Activated CD8-positive, alpha-beta memory T cell treated with anti-CD3 and anti-CD28 coated beads, Interleukin-2, amount 10 ng/mL, durations not matched to agents 7 days and 5 days (primary cell): Measurements from ENCODE around the gene STEAP1B. TPM values are rescaled to one million over a fixed set of nuclear protein-coding genes. Genes with fewer than 3 reads are reported as not detected.
A peak's percentile ranks its signal among the peaks of the same experiment; 100 is the strongest.

Experiments
- ATAC-seq: fragments of 150-1000 bp; cut with Tn5 transposase; one replicate; pipeline ENCODE4 v1.10.0; 2021; ENCODE audit warnings: moderate library complexity
- CTCF ChIA-PET: fragments of 350-600 bp; sonication (Branson Sonifier 250); formaldehyde crosslinking; loops from one replicate; lab custom pipeline; 2021; ENCODE audit warnings: antibody characterized with exemption; lab: Charles Lee
- DNase-seq: peaks from one replicate; pipeline ENCODE4 v3.0.0-alpha.2; 2020
- H3K27ac Mint-ChIP-seq: one replicate; pipeline ENCODE4 v1.8.0; 2021; ENCODE audit warnings: mild to moderate bottlenecking, mixed read lengths
- H3K27me3 Mint-ChIP-seq: one replicate; pipeline ENCODE4 v1.8.0; 2021; ENCODE audit warnings: mixed read lengths
- H3K36me3 Mint-ChIP-seq: one replicate; pipeline ENCODE4 v1.8.0; 2021; ENCODE audit warnings: mild to moderate bottlenecking, mixed read lengths
- H3K4me1 Mint-ChIP-seq: one replicate; pipeline ENCODE4 v1.8.0; 2021; ENCODE audit warnings: mixed read lengths
- H3K4me3 Mint-ChIP-seq: one replicate; pipeline ENCODE4 v1.8.0; 2021; ENCODE audit warnings: mild to moderate bottlenecking, moderate library complexity, mixed read lengths
- H3K9me3 Mint-ChIP-seq: one replicate; pipeline ENCODE4 v1.8.0; 2022; ENCODE audit warnings: low read depth, mixed read lengths
- total RNA-seq, 2 experiments: library from RNA; stranded (reverse); gene quantifications; one replicate each; pipeline ENCODE4 v1.2.3, GENCODE V29; 2021

The STEAP1B gene
- total RNA-seq, 2 experiments from 2014 or later = 0.37 TPM; not detected in 1

- Mint-ChIP-seq H3K27me3 (peaks cover 27% of the 10 kb centered on the region), H3K9me3 (no peaks in the 10 kb centered on the region), H3K4me3 (no peak overlapping the region), H3K27ac (no peak overlapping the region), H3K36me3 (no peaks in the 10 kb centered on the region), H3K4me1 (no peaks in the 10 kb centered on the region)
- CTCF ChIA-PET = no interaction called here
- ATAC-seq = no peak
- DNase-seq = no peak
Observed at GRCh38 chr7:22411977-22412693, 87.9 kb downstream of the STEAP1B start.

GRCh38 chr7:22406715-22407114 lies 93.3 kb downstream of the STEAP1B start:
- peaks cover 11% of the 10 kb centered on the region for H3K27me3 Mint-ChIP-seq
- CTCF ChIA-PET = no interaction called here
- peaks cover 18% of the 10 kb centered on the region for H3K4me1 Mint-ChIP-seq
- no peaks in the 10 kb centered on the region for H3K9me3 Mint-ChIP-seq
- no peak overlapping the region for H3K4me3 Mint-ChIP-seq
- peaks cover 3% of the 10 kb centered on the region for H3K36me3 Mint-ChIP-seq
- ATAC-seq (no peak), DNase-seq (no peak)
- H3K27ac Mint-ChIP-seq = no peak overlapping the region

- H3K27ac Mint-ChIP-seq = no peak overlapping the region
- peaks cover 22% of the 10 kb centered on the region for H3K4me1 Mint-ChIP-seq
- peaks cover 9% of the 10 kb centered on the region for H3K27me3 Mint-ChIP-seq
- ATAC-seq = no peak
- no peaks in the 10 kb centered on the region for H3K9me3 Mint-ChIP-seq
- DNase-seq = no peak
- peaks cover 3% of the 10 kb centered on the region for H3K36me3 Mint-ChIP-seq
- CTCF ChIA-PET = interaction anchor here (0.7 kb wide), 1 partner anchor 295 kb away, joined by 3 read pairs; no protein-coding TSS in a partner anchor
- no peak overlapping the region for H3K4me3 Mint-ChIP-seq
Observed at GRCh38 chr7:22404421-22405023, 95.5 kb downstream of the STEAP1B start.

- H3K4me1 Mint-ChIP-seq = peaks cover 22% of the 10 kb centered on the region
- no peak for DNase-seq
- no peak overlapping the region for H3K27ac Mint-ChIP-seq
- H3K27me3 Mint-ChIP-seq = peaks cover 5% of the 10 kb centered on the region
- no peak for ATAC-seq
- no peak overlapping the region for H3K4me3 Mint-ChIP-seq
- H3K9me3 Mint-ChIP-seq = no peaks in the 10 kb centered on the region
- CTCF ChIA-PET = no interaction called here
- peaks cover 3% of the 10 kb centered on the region for H3K36me3 Mint-ChIP-seq
Observed at GRCh38 chr7:22403344-22403743, 96.6 kb downstream of the STEAP1B start.

GRCh38 chr7:22402250-22402649 lies 97.7 kb downstream of the STEAP1B start:
- DNase-seq (peak; percentile 59), ATAC-seq (peak; percentile 92)
- Mint-ChIP-seq H3K9me3 (no peaks in the 10 kb centered on the region), H3K27ac (peak overlapping the region; percentile 51), H3K4me3 (no peak overlapping the region), H3K27me3 (no peaks in the 10 kb centered on the region), H3K36me3 (peaks cover 3% of the 10 kb centered on the region), H3K4me1 (peaks cover 22% of the 10 kb centered on the region)
- CTCF ChIA-PET = interaction anchor here (0.8 to 1.8 kb wide), 3 partner anchors 8 to 320 kb away, joined by 3 to 4 read pairs (median 3); no protein-coding TSS in a partner anchor

- peaks cover 5% of the 10 kb centered on the region for H3K27me3 Mint-ChIP-seq
- H3K4me1 Mint-ChIP-seq = peaks cover 22% of the 10 kb centered on the region
- CTCF ChIA-PET = interaction anchor here (1.2 to 1.8 kb wide), 3 partner anchors 9 to 318 kb away, joined by 3 to 4 read pairs (median 3); no protein-coding TSS in a partner anchor
- H3K27ac Mint-ChIP-seq = no peak overlapping the region
- H3K36me3 Mint-ChIP-seq = peaks cover 3% of the 10 kb centered on the region
- DNase-seq (no peak), ATAC-seq (no peak)
- H3K9me3 Mint-ChIP-seq = no peaks in the 10 kb centered on the region
- H3K4me3 Mint-ChIP-seq = no peak overlapping the region
Observed at GRCh38 chr7:22400936-22401553, 98.9 kb downstream of the STEAP1B start.

GRCh38 chr7:22400150-22400814 lies 99.7 kb downstream of the STEAP1B start:
- Mint-ChIP-seq H3K36me3 (peaks cover 3% of the 10 kb centered on the region), H3K27me3 (peaks cover 5% of the 10 kb centered on the region), H3K9me3 (no peaks in the 10 kb centered on the region), H3K4me3 (no peak overlapping the region), H3K4me1 (peaks cover 22% of the 10 kb centered on the region), H3K27ac (no peak overlapping the region)
- DNase-seq (no peak), ATAC-seq (no peak)
- CTCF ChIA-PET = interaction anchor here (1.3 kb wide), 1 partner anchor 290 kb away, joined by 3 read pairs; no protein-coding TSS in a partner anchor

- ATAC-seq (no peak), DNase-seq (no peak)
- peaks cover 5% of the 10 kb centered on the region for H3K27me3 Mint-ChIP-seq
- no peak overlapping the region for H3K4me3 Mint-ChIP-seq
- CTCF ChIA-PET = interaction anchor here (1.2 kb wide), 1 partner anchor 290 kb away, joined by 5 read pairs; no protein-coding TSS in a partner anchor
- no peak overlapping the region for H3K27ac Mint-ChIP-seq
- peaks cover 22% of the 10 kb centered on the region for H3K4me1 Mint-ChIP-seq
- H3K36me3 Mint-ChIP-seq = peaks cover 3% of the 10 kb centered on the region
- H3K9me3 Mint-ChIP-seq = no peaks in the 10 kb centered on the region
Observed at GRCh38 chr7:22399546-22399945, 100.4 kb downstream of the STEAP1B start.

- H3K9me3 Mint-ChIP-seq = no peaks in the 10 kb centered on the region
- CTCF ChIA-PET = interaction anchor here (1.2 kb wide), 1 partner anchor 289 kb away, joined by 5 read pairs; no protein-coding TSS in a partner anchor
- peaks cover 22% of the 10 kb centered on the region for H3K4me1 Mint-ChIP-seq
- H3K27ac Mint-ChIP-seq = no peak overlapping the region
- H3K27me3 Mint-ChIP-seq = peaks cover 5% of the 10 kb centered on the region
- H3K4me3 Mint-ChIP-seq = no peak overlapping the region
- H3K36me3 Mint-ChIP-seq = peaks cover 3% of the 10 kb centered on the region
- DNase-seq (no peak), ATAC-seq (no peak)
Observed at GRCh38 chr7:22399091-22399490, 100.9 kb downstream of the STEAP1B start.

- Mint-ChIP-seq H3K9me3 (no peaks in the 10 kb centered on the region), H3K27ac (no peak overlapping the region), H3K36me3 (peaks cover 3% of the 10 kb centered on the region), H3K4me1 (peaks cover 15% of the 10 kb centered on the region), H3K27me3 (peaks cover 8% of the 10 kb centered on the region), H3K4me3 (no peak overlapping the region)
- DNase-seq = no peak
- ATAC-seq = no peak
- CTCF ChIA-PET = no interaction called here
Observed at GRCh38 chr7:22397981-22398380, 102.0 kb downstream of the STEAP1B start.

GRCh38 chr7:22395222-22395621 lies 104.8 kb downstream of the STEAP1B start:
- CTCF ChIA-PET = no interaction called here

GRCh38 chr7:22394739-22395138 lies 105.2 kb downstream of the STEAP1B start:
- CTCF ChIA-PET = no interaction called here
- DNase-seq (no peak), ATAC-seq (no peak)
- H3K4me3 Mint-ChIP-seq = no peak overlapping the region
- H3K27me3 Mint-ChIP-seq = peaks cover 8% of the 10 kb centered on the region
- H3K4me1 Mint-ChIP-seq = peaks cover 5% of the 10 kb centered on the region
- H3K9me3 Mint-ChIP-seq = no peaks in the 10 kb centered on the region
- no peaks in the 10 kb centered on the region for H3K36me3 Mint-ChIP-seq
- H3K27ac Mint-ChIP-seq = no peak overlapping the region

More at GRCh38 chr7:22395222-22395621, 104.8 kb downstream of the STEAP1B start:
- no peaks in the 10 kb centered on the region for H3K9me3 Mint-ChIP-seq
- H3K36me3 Mint-ChIP-seq = no peaks in the 10 kb centered on the region
- peaks cover 8% of the 10 kb centered on the region for H3K27me3 Mint-ChIP-seq
- DNase-seq (no peak), ATAC-seq (no peak)
- no peak overlapping the region for H3K4me3 Mint-ChIP-seq
- peaks cover 5% of the 10 kb centered on the region for H3K4me1 Mint-ChIP-seq
- no peak overlapping the region for H3K27ac Mint-ChIP-seq
